H1 (cell line): Measurements from ENCODE around the gene IL19.

ENCODE experiments used
- BCL11A ChIP-seq, 2 experiments: IDR thresholded peaks; one replicate each; pipeline ENCODE4 v1.6.1; 2011; ENCODE audit warnings: low read depth in 2 of 2, low read length in 2 of 2, mild to moderate bottlenecking in 2 of 2
- CBX8 ChIP-seq: fragments of 300-800, 300-1000 bp; sonication (generic); IDR thresholded peaks from 2 replicates; pipeline ENCODE4 v1.7.1; 2016; ENCODE audit warnings: low read depth, low read length, borderline replicate concordance
- POLR2AphosphoS5 ChIP-seq: IDR thresholded peaks from 2 replicates; pipeline ENCODE4 v1.6.1; 2011; ENCODE audit warnings: low read depth, low read length

- no peak for TF ChIP-seq CBX8
- no peak for TF ChIP-seq BCL11A (IDR thresholded peaks at IDR 0.05; ENCODE audit: low read depth in 2 of 2, low read length in 2 of 2)
- TF ChIP-seq POLR2AphosphoS5, result no peak
Measured at GRCh38 chr1:206821493-206821892, 50.9 kb downstream of the IL19 start.
